Hepatocyte (in vitro differentiated cells): ENCODE measurements around the gene CSTPP1. TPM values are rescaled to one million over a fixed set of nuclear protein-coding genes. Genes with fewer than 3 reads are reported as not detected.
A peak's percentile ranks its signal among the peaks of the same experiment; 100 is the strongest.

Source experiments
- DNase-seq: peaks from one replicate; pipeline ENCODE4 v3.0.0-alpha.2; 2016; ENCODE audit warnings: low spot score
- H2AFZ ChIP-seq: fragments of 200-600 bp; sonication (generic); 2 replicates; pipeline ENCODE4 v1.6.0; 2016; ENCODE audit warnings: antibody characterized with exemption, mild to moderate bottlenecking
- H3K27ac ChIP-seq: fragments of 200-600 bp; sonication (generic); 2 replicates; pipeline ENCODE4 v1.5.1; 2016; ENCODE audit warnings: mild to moderate bottlenecking
- H3K27me3 ChIP-seq: fragments of 200-600 bp; sonication (generic); 2 replicates; pipeline ENCODE4 v1.6.1; 2016
- H3K36me3 ChIP-seq: fragments of 200-600 bp; sonication (generic); replicated peaks from 2 replicates; pipeline ENCODE4 v1.5.1; 2016; ENCODE audit warnings: low read depth; ENCODE audit not compliant: insufficient read depth
- H3K4me1 ChIP-seq: fragments of 200-600 bp; sonication (generic); 2 replicates; pipeline ENCODE4 v1.5.1; 2016; ENCODE audit warnings: mild to moderate bottlenecking, moderate library complexity; ENCODE audit not compliant: insufficient read depth
- H3K4me2 ChIP-seq: fragments of 200-600 bp; sonication (generic); 2 replicates; pipeline ENCODE4 v1.6.0; 2016
- H3K4me3 ChIP-seq: fragments of 200-600 bp; sonication (generic); 2 replicates; pipeline ENCODE4 v1.5.1; 2016; ENCODE audit warnings: mild to moderate bottlenecking
- H3K79me2 ChIP-seq: fragments of 200-600 bp; sonication (generic); 2 replicates; pipeline ENCODE4 v1.6.0; 2017; ENCODE audit warnings: mild to moderate bottlenecking
- H3K9me2 ChIP-seq: fragments of 200-600 bp; sonication (generic); replicated peaks from 2 replicates; pipeline ENCODE4 v1.6.0; 2017; ENCODE audit warnings: mild to moderate bottlenecking; ENCODE audit not compliant: insufficient read depth
- H3K9me3 ChIP-seq: fragments of 200-600 bp; sonication (generic); 2 replicates; pipeline ENCODE4 v1.5.1; 2016; ENCODE audit warnings: low read depth, mild to moderate bottlenecking
- H4K20me1 ChIP-seq: fragments of 200-600 bp; sonication (generic); 2 replicates; pipeline ENCODE4 v1.6.0; 2016; ENCODE audit warnings: mild to moderate bottlenecking; ENCODE audit not compliant: insufficient read depth, poor library complexity, severe bottlenecking
- EZH2 ChIP-seq: fragments of 200-600 bp; sonication (generic); IDR thresholded peaks from 2 replicates; pipeline ENCODE4 v1.6.1; 2016; ENCODE audit warnings: antibody characterized with exemption, mild to moderate bottlenecking, borderline replicate concordance
- EZH2phosphoT487 ChIP-seq: fragments of 200-600 bp; sonication (generic); IDR thresholded peaks from one replicate; pipeline ENCODE4 v1.6.1; 2018; ENCODE audit warnings: antibody characterized with exemption, mild to moderate bottlenecking, low read depth, moderate library complexity; ENCODE audit not compliant: unreplicated experiment, severe bottlenecking
- WGBS: methylation state at CpG from one replicate; pipeline ENCODE4 v1.1.6; 2016; ENCODE audit warnings: low lambda C conversion rate; ENCODE audit errors: missing lambda C conversion rate; 5-methylcytosine and 5-hydroxymethylcytosine counted together
- polyA plus RNA-seq: library from polyadenylated mRNA; unstranded; fragments of >200 nt; fragmentation: Nextera tagmentation; extraction: Ambion mirVana; gene quantifications from 2 replicates; pipeline ENCODE4 v1.2.1, GENCODE V29; 2016
- total RNA-seq: library from RNA; depleted of rRNA; stranded (reverse); fragments of >200 nt; gene quantifications from 2 replicates; pipeline ENCODE4 v1.2.3, GENCODE V29; 2014
- TF ChIP-seq, protein P1 (sequence below): fragments of 200-600 bp; sonication (generic); IDR thresholded peaks from 2 replicates; pipeline ENCODE4 v1.5.1; 2016; ENCODE audit warnings: antibody characterized with exemption, mild to moderate bottlenecking; ENCODE audit not compliant: poor library complexity

Gene CSTPP1
- total and polyA plus RNA-seq, 2 experiments from 2014 or later, result 23.0 to 44.3 TPM

GRCh38 chr11:46896719-46897406 lies 39.7 kb upstream of the CSTPP1 start:
- Histone ChIP-seq H3K79me2 (no peaks in the 10 kb centered on the region), H3K27me3 (no peaks in the 10 kb centered on the region), H3K4me3 (no peak overlapping the region), H3K9me2 (no peaks in the 10 kb centered on the region), H3K4me2 (no peak overlapping the region), H3K36me3 (no peaks in the 10 kb centered on the region), H2AFZ (no peak overlapping the region), H3K9me3 (no peaks in the 10 kb centered on the region), H3K4me1 (no peaks in the 10 kb centered on the region), H4K20me1 (no peaks in the 10 kb centered on the region), H3K27ac (no peak overlapping the region)
- DNase-seq, result peak; percentile 74
- WGBS, result 94% methylated on average over 10 of the region's 10 CpGs
- TF ChIP-seq, protein P1, sequence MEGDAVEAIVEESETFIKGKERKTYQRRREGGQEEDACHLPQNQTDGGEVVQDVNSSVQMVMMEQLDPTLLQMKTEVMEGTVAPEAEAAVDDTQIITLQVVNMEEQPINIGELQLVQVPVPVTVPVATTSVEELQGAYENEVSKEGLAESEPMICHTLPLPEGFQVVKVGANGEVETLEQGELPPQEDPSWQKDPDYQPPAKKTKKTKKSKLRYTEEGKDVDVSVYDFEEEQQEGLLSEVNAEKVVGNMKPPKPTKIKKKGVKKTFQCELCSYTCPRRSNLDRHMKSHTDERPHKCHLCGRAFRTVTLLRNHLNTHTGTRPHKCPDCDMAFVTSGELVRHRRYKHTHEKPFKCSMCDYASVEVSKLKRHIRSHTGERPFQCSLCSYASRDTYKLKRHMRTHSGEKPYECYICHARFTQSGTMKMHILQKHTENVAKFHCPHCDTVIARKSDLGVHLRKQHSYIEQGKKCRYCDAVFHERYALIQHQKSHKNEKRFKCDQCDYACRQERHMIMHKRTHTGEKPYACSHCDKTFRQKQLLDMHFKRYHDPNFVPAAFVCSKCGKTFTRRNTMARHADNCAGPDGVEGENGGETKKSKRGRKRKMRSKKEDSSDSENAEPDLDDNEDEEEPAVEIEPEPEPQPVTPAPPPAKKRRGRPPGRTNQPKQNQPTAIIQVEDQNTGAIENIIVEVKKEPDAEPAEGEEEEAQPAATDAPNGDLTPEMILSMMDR, result peak; percentile 43
- no peak for TF ChIP-seq EZH2phosphoT487

DNA sequence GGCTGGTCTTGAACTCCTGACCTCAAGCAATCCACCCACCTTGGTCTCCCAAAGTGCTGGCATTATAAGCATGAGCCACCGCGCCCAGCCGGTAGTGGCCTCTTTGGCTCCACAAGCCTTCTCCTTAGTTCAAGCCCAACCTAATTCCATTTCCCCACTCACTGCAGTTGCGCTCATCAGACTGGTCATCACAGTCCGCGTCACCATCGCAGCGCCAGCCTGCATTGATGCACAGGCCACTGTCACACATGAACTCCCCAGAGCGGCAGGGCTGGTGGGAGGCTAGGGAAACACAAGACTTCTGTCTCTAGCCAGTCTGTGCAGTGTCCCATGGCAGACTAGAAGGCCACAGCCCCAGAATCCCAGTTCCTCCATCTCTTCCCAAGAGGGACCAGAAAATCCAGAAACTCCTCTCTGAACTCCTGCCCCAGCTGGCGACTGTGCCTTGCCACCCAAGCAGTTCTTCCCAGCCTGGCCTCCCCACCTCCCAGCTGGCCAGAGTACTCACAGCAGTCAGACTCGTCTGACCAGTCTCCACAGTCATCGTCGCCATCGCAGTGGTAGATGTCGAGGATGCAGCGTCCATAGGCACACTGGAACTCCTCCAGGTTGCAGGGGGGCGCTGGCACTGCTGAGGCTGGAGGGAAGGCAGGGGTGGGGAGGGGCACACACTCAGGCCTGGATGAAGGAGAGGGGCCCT lies 38.0 kb upstream of the CSTPP1 start:
- DNase-seq, result no peak
- Histone ChIP-seq H2AFZ (no peak overlapping the region), H3K27me3 (no peaks in the 10 kb centered on the region), H3K4me1 (no peaks in the 10 kb centered on the region), H3K4me3 (no peak overlapping the region), H3K9me2 (no peaks in the 10 kb centered on the region), H3K4me2 (no peak overlapping the region), H3K9me3 (no peaks in the 10 kb centered on the region), H3K36me3 (no peaks in the 10 kb centered on the region), H4K20me1 (no peaks in the 10 kb centered on the region), H3K79me2 (no peaks in the 10 kb centered on the region), H3K27ac (no peak overlapping the region)
- TF ChIP-seq EZH2phosphoT487, result no peak
- no peak for TF ChIP-seq EZH2
- TF ChIP-seq, protein P1, result no peak
- WGBS, result 86% methylated on average over 17 of the region's 17 CpGs

- 94% methylated on average over 13 of the region's 13 CpGs for WGBS
- Histone ChIP-seq H3K36me3 (no peaks in the 10 kb centered on the region), H4K20me1 (no peaks in the 10 kb centered on the region), H3K4me2 (no peak overlapping the region), H2AFZ (no peak overlapping the region), H3K4me1 (no peaks in the 10 kb centered on the region), H3K9me2 (no peaks in the 10 kb centered on the region), H3K27me3 (no peaks in the 10 kb centered on the region), H3K79me2 (no peaks in the 10 kb centered on the region), H3K27ac (no peak overlapping the region), H3K4me3 (no peak overlapping the region), H3K9me3 (no peaks in the 10 kb centered on the region)
- no peak for DNase-seq
- no peak for TF ChIP-seq EZH2
- TF ChIP-seq EZH2phosphoT487, result no peak
- TF ChIP-seq, protein P1, result no peak
Observed at GRCh38 chr11:46899501-46900025, 37.0 kb upstream of the CSTPP1 start.
